HepG2 (cell line): ENCODE measurements around the gene SORBS2. TPM values are rescaled to one million over a fixed set of nuclear protein-coding genes. Genes with fewer than 3 reads are reported as not detected.
A peak's percentile ranks its signal among the peaks of the same experiment; 100 is the strongest.

Experiments
- CEBPG ChIP-seq: IDR thresholded peaks from 2 replicates; pipeline ENCODE4 v1.6.1; 2016
- MED1 ChIP-seq: sonication (generic); formaldehyde crosslinking; IDR thresholded peaks from 2 replicates; pipeline ENCODE4 v1.4.0; 2020; ENCODE audit warnings: missing genetic modification reagents
- MZF1 ChIP-seq: sonication (generic); formaldehyde crosslinking; IDR thresholded peaks from 2 replicates; pipeline ENCODE4 v1.8.1; 2023; ENCODE audit warnings: mild to moderate bottlenecking, missing genetic modification reagents, borderline replicate concordance
- NFYC ChIP-seq: IDR thresholded peaks from 2 replicates; pipeline ENCODE4 v1.6.1; 2016; ENCODE audit warnings: missing genetic modification reagents, missing compliant biosample characterization
- SAP130 ChIP-seq: IDR thresholded peaks from 2 replicates; pipeline ENCODE4 v1.6.1; 2016; ENCODE audit warnings: low read depth
- THYN1 ChIP-seq: sonication (generic); formaldehyde crosslinking; IDR thresholded peaks from 2 replicates; pipeline ENCODE4 v1.8.1; 2023; ENCODE audit warnings: low read depth, mild to moderate bottlenecking, moderate library complexity, missing genetic modification reagents, borderline replicate concordance
- TOPORS ChIP-seq: sonication (generic); formaldehyde crosslinking; IDR thresholded peaks from 2 replicates; pipeline ENCODE4 v1.8.0; 2023; ENCODE audit warnings: mild to moderate bottlenecking, missing genetic modification reagents
- ZFP90 ChIP-seq: sonication (generic); formaldehyde crosslinking; IDR thresholded peaks from 2 replicates; pipeline ENCODE4 v1.8.0; 2022; ENCODE audit warnings: missing genetic modification reagents, mild to moderate bottlenecking, inconsistent platforms, borderline replicate concordance
- ZMYM4 ChIP-seq: sonication (generic); formaldehyde crosslinking; IDR thresholded peaks from 2 replicates; pipeline ENCODE4 v1.8.1; 2023; ENCODE audit warnings: mild to moderate bottlenecking, missing genetic modification reagents
- ZNF143 ChIP-seq: sonication (generic); formaldehyde crosslinking; IDR thresholded peaks from 2 replicates; pipeline ENCODE4 v1.4.0; 2020; ENCODE audit warnings: missing genetic modification reagents
- ZNF225 ChIP-seq: sonication (generic); formaldehyde crosslinking; IDR thresholded peaks from 2 replicates; pipeline ENCODE4 v1.4.0; 2020; ENCODE audit warnings: mild to moderate bottlenecking, missing genetic modification reagents
- ZNF331 ChIP-seq: sonication (generic); formaldehyde crosslinking; IDR thresholded peaks from 2 replicates; pipeline ENCODE4 v1.4.0; 2020; ENCODE audit warnings: missing genetic modification reagents
- ZNF460 ChIP-seq: sonication (generic); formaldehyde crosslinking; IDR thresholded peaks from 2 replicates; pipeline ENCODE4 v1.5.1; 2020; ENCODE audit warnings: missing genetic modification reagents, mild to moderate bottlenecking, borderline replicate concordance
- ZNF484 ChIP-seq: sonication (generic); formaldehyde crosslinking; IDR thresholded peaks from 2 replicates; pipeline ENCODE4 v1.5.1; 2020; ENCODE audit warnings: mild to moderate bottlenecking, low read depth, missing genetic modification reagents, borderline replicate concordance
- ZNF746 ChIP-seq: sonication (generic); formaldehyde crosslinking; IDR thresholded peaks from 2 replicates; pipeline ENCODE4 v1.8.0; 2022; ENCODE audit warnings: mild to moderate bottlenecking, missing genetic modification reagents
- ZNF747 ChIP-seq: sonication (generic); formaldehyde crosslinking; IDR thresholded peaks from 2 replicates; pipeline ENCODE4 v1.8.1; 2023; ENCODE audit warnings: missing genetic modification reagents, mild to moderate bottlenecking, borderline replicate concordance
- polyA plus RNA-seq, 8 experiments: library from polyadenylated mRNA; depleted of rRNA in 3 of 8; stranded (reverse) in 7 of 8; unstranded in 1 of 8; fragments of >200 nt; fragmentation: Illumina TruSeq in 4 of 8; extraction: Trizol in 4 of 8; gene quantifications; 2 replicates each; pipeline versions ENCODE4 v1.2.1 to v1.2.3, GENCODE V29; 2011 to 2016; ENCODE audit warnings: low read depth in 4 of 8, missing spikeins in 1 of 8, mixed read lengths in 1 of 8; ENCODE audit not compliant: insufficient read depth in 1 of 8
- total RNA-seq, 5 experiments: library from RNA; depleted of rRNA; stranded (reverse); fragments of >200 nt; fragmentation: Illumina TruSeq; extraction: Trizol; gene quantifications; 2 replicates each; pipeline ENCODE4 v1.2.3, GENCODE V29; 2016; ENCODE audit warnings: low read depth in 1 of 5
- TF ChIP-seq, protein P1 (sequence below): sonication (generic); formaldehyde crosslinking; IDR thresholded peaks from 2 replicates; pipeline ENCODE4 v1.8.1; 2023; ENCODE audit warnings: missing genetic modification reagents, inconsistent platforms, borderline replicate concordance
- TF ChIP-seq, protein P2 (sequence below): sonication (generic); formaldehyde crosslinking; IDR thresholded peaks from 2 replicates; pipeline ENCODE4 v1.4.0; 2020; ENCODE audit warnings: missing genetic modification reagents, borderline replicate concordance
- TF ChIP-seq, protein P3 (sequence below): sonication (generic); formaldehyde crosslinking; IDR thresholded peaks from 2 replicates; pipeline ENCODE4 v1.5.1; 2020; ENCODE audit warnings: mild to moderate bottlenecking, missing genetic modification reagents, moderate library complexity
- TF ChIP-seq, protein P4 (sequence below): sonication (generic); formaldehyde crosslinking; IDR thresholded peaks from 2 replicates; pipeline ENCODE4 v1.5.0; 2020; ENCODE audit warnings: mild to moderate bottlenecking, missing genetic modification reagents
- TF ChIP-seq, protein P5 (sequence below): sonication (generic); formaldehyde crosslinking; IDR thresholded peaks from 2 replicates; pipeline ENCODE4 v1.4.0; 2020; ENCODE audit warnings: missing genetic modification reagents

SORBS2 gene
- total and polyA plus RNA-seq, 2 of the 13 experiments (the other 11 are each of a cell fraction or from before 2014, with no cell fraction given): 25.0 to 80.5 TPM

DNA sequence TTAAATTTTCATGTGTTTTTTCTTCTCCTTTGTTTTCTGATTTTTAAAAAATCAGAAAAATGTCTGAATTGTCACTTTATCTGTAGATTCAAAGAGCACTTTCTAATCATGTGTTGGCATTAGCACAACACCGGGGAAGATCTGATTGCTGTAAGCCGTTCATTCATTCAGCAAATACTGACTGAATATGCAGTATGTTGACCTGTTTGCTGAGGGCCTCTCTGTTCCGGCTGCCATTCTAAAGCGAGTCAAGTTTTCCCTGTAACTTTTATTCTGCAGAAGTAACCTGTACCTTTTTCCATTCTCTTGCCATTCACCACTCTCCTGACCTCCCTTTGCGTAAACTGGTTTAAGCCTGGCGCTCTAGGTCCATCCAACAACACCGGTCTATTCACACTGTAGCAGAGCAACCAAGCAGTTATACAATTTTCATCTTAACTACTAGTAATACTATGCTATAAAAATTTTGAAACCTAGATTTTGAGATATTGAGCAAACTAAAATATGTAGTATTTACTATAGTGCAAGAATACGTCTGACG is 6.7 kb downstream of the SORBS2 start (continued):
- TF ChIP-seq ZMYM4 (CRISPR knock-in tag) (0 out of 2 replicates have a peak, but pooled peaks have one; percentile 45), ZNF747 (no peak), ZFP90 (no peak), MZF1 (no peak), ZNF143 (CRISPR knock-in tag) (no peak), SAP130 (peak; percentile 59), ZNF225 (CRISPR knock-in tag) (no peak), MED1 (CRISPR knock-in tag) (peak; percentile 39; the same call in 1 of the 2 replicates), ZNF331 (CRISPR knock-in tag) (0 out of 2 replicates have a peak, but pooled peaks have one; percentile 48), ZNF484 (no peak), NFYC (CRISPR knock-in tag) (no peak), CEBPG (peak; percentile 42; the same call in 1 of the 2 replicates), THYN1 (CRISPR knock-in tag) (no peak), ZNF460 (CRISPR knock-in tag) (no peak), ZNF746 (CRISPR knock-in tag) (no peak), TOPORS (no peak)
- TF ChIP-seq, protein P1, sequence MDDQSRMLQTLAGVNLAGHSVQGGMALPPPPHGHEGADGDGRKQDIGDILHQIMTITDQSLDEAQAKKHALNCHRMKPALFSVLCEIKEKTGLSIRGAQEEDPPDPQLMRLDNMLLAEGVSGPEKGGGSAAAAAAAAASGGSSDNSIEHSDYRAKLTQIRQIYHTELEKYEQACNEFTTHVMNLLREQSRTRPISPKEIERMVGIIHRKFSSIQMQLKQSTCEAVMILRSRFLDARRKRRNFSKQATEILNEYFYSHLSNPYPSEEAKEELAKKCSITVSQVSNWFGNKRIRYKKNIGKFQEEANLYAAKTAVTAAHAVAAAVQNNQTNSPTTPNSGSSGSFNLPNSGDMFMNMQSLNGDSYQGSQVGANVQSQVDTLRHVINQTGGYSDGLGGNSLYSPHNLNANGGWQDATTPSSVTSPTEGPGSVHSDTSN (CRISPR knock-in tag): no peak
- TF ChIP-seq, protein P2, sequence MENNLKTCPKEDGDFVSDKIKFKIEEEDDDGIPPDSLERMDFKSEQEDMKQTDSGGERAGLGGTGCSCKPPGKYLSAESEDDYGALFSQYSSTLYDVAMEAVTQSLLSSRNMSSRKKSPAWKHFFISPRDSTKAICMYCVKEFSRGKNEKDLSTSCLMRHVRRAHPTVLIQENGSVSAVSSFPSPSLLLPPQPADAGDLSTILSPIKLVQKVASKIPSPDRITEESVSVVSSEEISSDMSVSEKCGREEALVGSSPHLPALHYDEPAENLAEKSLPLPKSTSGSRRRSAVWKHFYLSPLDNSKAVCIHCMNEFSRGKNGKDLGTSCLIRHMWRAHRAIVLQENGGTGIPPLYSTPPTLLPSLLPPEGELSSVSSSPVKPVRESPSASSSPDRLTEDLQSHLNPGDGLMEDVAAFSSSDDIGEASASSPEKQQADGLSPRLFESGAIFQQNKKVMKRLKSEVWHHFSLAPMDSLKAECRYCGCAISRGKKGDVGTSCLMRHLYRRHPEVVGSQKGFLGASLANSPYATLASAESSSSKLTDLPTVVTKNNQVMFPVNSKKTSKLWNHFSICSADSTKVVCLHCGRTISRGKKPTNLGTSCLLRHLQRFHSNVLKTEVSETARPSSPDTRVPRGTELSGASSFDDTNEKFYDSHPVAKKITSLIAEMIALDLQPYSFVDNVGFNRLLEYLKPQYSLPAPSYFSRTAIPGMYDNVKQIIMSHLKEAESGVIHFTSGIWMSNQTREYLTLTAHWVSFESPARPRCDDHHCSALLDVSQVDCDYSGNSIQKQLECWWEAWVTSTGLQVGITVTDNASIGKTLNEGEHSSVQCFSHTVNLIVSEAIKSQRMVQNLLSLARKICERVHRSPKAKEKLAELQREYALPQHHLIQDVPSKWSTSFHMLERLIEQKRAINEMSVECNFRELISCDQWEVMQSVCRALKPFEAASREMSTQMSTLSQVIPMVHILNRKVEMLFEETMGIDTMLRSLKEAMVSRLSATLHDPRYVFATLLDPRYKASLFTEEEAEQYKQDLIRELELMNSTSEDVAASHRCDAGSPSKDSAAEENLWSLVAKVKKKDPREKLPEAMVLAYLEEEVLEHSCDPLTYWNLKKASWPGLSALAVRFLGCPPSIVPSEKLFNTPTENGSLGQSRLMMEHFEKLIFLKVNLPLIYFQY (CRISPR knock-in tag): no peak
- TF ChIP-seq, protein P3, sequence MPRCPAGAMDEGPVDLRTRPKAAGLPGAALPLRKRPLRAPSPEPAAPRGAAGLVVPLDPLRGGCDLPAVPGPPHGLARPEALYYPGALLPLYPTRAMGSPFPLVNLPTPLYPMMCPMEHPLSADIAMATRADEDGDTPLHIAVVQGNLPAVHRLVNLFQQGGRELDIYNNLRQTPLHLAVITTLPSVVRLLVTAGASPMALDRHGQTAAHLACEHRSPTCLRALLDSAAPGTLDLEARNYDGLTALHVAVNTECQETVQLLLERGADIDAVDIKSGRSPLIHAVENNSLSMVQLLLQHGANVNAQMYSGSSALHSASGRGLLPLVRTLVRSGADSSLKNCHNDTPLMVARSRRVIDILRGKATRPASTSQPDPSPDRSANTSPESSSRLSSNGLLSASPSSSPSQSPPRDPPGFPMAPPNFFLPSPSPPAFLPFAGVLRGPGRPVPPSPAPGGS (CRISPR knock-in tag): no peak
- TF ChIP-seq, protein P4, sequence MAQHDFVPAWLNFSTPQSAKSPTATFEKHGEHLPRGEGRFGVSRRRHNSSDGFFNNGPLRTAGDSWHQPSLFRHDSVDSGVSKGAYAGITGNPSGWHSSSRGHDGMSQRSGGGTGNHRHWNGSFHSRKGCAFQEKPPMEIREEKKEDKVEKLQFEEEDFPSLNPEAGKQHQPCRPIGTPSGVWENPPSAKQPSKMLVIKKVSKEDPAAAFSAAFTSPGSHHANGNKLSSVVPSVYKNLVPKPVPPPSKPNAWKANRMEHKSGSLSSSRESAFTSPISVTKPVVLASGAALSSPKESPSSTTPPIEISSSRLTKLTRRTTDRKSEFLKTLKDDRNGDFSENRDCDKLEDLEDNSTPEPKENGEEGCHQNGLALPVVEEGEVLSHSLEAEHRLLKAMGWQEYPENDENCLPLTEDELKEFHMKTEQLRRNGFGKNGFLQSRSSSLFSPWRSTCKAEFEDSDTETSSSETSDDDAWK (CRISPR knock-in tag): no peak
- TF ChIP-seq, protein P5, sequence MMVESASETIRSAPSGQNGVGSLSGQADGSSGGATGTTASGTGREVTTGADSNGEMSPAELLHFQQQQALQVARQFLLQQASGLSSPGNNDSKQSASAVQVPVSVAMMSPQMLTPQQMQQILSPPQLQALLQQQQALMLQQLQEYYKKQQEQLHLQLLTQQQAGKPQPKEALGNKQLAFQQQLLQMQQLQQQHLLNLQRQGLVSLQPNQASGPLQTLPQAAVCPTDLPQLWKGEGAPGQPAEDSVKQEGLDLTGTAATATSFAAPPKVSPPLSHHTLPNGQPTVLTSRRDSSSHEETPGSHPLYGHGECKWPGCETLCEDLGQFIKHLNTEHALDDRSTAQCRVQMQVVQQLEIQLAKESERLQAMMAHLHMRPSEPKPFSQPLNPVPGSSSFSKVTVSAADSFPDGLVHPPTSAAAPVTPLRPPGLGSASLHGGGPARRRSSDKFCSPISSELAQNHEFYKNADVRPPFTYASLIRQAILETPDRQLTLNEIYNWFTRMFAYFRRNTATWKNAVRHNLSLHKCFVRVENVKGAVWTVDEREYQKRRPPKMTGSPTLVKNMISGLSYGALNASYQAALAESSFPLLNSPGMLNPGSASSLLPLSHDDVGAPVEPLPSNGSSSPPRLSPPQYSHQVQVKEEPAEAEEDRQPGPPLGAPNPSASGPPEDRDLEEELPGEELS (CRISPR knock-in tag): peak; percentile 84
